ENCODE results near the gene MTOR.

MTOR gene

GRCh38 chr1:11245248-11245647, 17.1 kb downstream of the MTOR start:
- DNase-seq (ENCODE audit: low read depth in 1 of 2, low spot score in 1 of 2), result no peak
- TF ChIP-seq, protein P1, sequence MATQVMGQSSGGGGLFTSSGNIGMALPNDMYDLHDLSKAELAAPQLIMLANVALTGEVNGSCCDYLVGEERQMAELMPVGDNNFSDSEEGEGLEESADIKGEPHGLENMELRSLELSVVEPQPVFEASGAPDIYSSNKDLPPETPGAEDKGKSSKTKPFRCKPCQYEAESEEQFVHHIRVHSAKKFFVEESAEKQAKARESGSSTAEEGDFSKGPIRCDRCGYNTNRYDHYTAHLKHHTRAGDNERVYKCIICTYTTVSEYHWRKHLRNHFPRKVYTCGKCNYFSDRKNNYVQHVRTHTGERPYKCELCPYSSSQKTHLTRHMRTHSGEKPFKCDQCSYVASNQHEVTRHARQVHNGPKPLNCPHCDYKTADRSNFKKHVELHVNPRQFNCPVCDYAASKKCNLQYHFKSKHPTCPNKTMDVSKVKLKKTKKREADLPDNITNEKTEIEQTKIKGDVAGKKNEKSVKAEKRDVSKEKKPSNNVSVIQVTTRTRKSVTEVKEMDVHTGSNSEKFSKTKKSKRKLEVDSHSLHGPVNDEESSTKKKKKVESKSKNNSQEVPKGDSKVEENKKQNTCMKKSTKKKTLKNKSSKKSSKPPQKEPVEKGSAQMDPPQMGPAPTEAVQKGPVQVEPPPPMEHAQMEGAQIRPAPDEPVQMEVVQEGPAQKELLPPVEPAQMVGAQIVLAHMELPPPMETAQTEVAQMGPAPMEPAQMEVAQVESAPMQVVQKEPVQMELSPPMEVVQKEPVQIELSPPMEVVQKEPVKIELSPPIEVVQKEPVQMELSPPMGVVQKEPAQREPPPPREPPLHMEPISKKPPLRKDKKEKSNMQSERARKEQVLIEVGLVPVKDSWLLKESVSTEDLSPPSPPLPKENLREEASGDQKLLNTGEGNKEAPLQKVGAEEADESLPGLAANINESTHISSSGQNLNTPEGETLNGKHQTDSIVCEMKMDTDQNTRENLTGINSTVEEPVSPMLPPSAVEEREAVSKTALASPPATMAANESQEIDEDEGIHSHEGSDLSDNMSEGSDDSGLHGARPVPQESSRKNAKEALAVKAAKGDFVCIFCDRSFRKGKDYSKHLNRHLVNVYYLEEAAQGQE (IDR thresholded peaks at IDR 0.05; ENCODE audit: insufficient replicate concordance, low read depth), result no peak
- TF ChIP-seq GABPA (IDR thresholded peaks at IDR 0.05; ENCODE audit: low read depth) (no peak), CTCF (IDR thresholded peaks at IDR 0.05; ENCODE audit: insufficient read depth, low read length) (no peak), POLR2AphosphoS5 (IDR thresholded peaks at IDR 0.05; ENCODE audit: low read depth) (no peak), SPI1 (IDR thresholded peaks at IDR 0.05; ENCODE audit: borderline replicate concordance, low read depth) (no peak)
- no peak overlapping the region for H3K27ac ChIP-seq (replicated peaks)
- no peaks in the 10 kb centered on the region for H3K27me3 ChIP-seq (ENCODE audit: insufficient read depth, poor library complexity, severe bottlenecking)
- no peak overlapping the region for H3K4me3 ChIP-seq (replicated peaks; ENCODE audit: insufficient read depth, low read length)

DNA sequence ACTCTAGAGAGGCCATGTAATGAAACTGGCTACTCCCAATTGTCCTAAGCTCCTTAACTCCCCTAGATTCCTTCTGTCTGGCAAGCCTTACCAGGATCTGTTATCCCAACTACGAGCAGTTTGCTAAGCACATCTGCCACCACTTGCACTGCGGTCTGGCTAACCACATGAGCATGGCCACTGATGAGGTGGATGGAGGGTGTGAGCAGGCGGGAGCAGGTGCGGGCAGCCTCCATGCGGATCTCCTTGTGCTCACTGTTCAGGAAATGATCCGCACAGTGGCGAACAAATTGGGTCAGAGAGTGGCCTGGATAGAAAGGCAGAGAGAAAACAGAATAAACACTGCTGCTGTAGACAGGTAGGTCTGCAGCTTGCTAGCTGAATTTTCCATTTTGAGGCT, 24.0 kb downstream of the MTOR start:
- no peaks in the 10 kb centered on the region for H3K27me3 ChIP-seq (ENCODE audit: insufficient read depth, poor library complexity, severe bottlenecking)
- TF ChIP-seq SPI1 (IDR thresholded peaks at IDR 0.05; ENCODE audit: borderline replicate concordance, low read depth), result no peak
- TF ChIP-seq GABPA (IDR thresholded peaks at IDR 0.05; ENCODE audit: low read depth), result no peak
- TF ChIP-seq CTCF (IDR thresholded peaks at IDR 0.05; ENCODE audit: insufficient read depth, low read length), result no peak
- TF ChIP-seq, protein P1 (IDR thresholded peaks at IDR 0.05; ENCODE audit: insufficient replicate concordance, low read depth), result no peak
- no peak for TF ChIP-seq POLR2AphosphoS5 (IDR thresholded peaks at IDR 0.05; ENCODE audit: low read depth)
- no peak overlapping the region for H3K27ac ChIP-seq (replicated peaks)
- no peak for DNase-seq (ENCODE audit: low read depth in 1 of 2, low spot score in 1 of 2)
- H3K4me3 ChIP-seq (replicated peaks; ENCODE audit: insufficient read depth, low read length), result no peak overlapping the region

DNA sequence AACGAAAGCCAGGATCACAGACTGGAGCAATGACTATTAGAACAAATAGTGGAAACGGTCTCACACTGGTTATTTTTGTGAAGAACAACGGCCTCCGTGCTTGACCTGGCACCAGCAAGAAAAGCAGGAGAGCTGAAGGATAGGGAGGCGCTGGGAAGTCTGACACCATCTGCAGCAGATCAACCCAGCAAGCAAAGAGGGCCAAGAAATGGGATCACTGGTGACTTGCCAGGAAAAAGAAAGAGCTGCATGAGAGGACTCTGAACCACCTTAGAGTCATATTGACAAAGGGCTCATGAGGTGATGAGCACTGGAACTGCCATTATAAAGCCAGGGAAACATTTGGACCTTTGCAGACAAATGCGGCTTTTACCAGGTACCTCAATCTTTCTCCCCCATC, 25.0 kb downstream of the MTOR start:
- no peak for TF ChIP-seq POLR2AphosphoS5 (IDR thresholded peaks at IDR 0.05; ENCODE audit: low read depth)
- TF ChIP-seq CTCF (IDR thresholded peaks at IDR 0.05; ENCODE audit: insufficient read depth, low read length), result no peak
- TF ChIP-seq GABPA (IDR thresholded peaks at IDR 0.05; ENCODE audit: low read depth), result no peak
- TF ChIP-seq SPI1 (IDR thresholded peaks at IDR 0.05; ENCODE audit: borderline replicate concordance, low read depth), result no peak
- TF ChIP-seq, protein P1 (IDR thresholded peaks at IDR 0.05; ENCODE audit: insufficient replicate concordance, low read depth), result no peak
- H3K4me3 ChIP-seq (replicated peaks; ENCODE audit: insufficient read depth, low read length), result no peak overlapping the region

More for the DNA sequence above, 25.0 kb downstream of the MTOR start:
- H3K27ac ChIP-seq (replicated peaks), result no peak overlapping the region
- DNase-seq (ENCODE audit: low read depth in 1 of 2, low spot score in 1 of 2), result no peak
- H3K27me3 ChIP-seq (ENCODE audit: insufficient read depth, poor library complexity, severe bottlenecking), result no peaks in the 10 kb centered on the region
